Renal cortex interstitium (tissue), 11 donors: ENCODE results near the gene HBP1. TPM values are rescaled to one million over a fixed set of nuclear protein-coding genes. Genes with fewer than 3 reads are reported as not detected.
"Not testable (repeated sequence)": the region's sequence is repeated elsewhere in the genome, so short reads cannot be mapped to it uniquely, and the experiment has no call there.

Experiments
- DNase-seq, 11 donors: peaks; one replicate each; pipeline ENCODE4 v3.0.0-alpha.2; 2013; ENCODE audit warnings: low read depth in 9 of 11, low spot score in 4 of 11; ENCODE audit errors: extremely low read depth in 1 of 11
- polyA plus RNA-seq, 3 donors: library from polyadenylated mRNA; unstranded; fragments of 120-200 nt; gene quantifications; one replicate each; pipeline ENCODE4 v1.2.1, GENCODE V29; 2013; ENCODE audit not compliant: insufficient read length in 3 of 3

Gene HBP1
- polyA plus RNA-seq, 3 donors: 110 to 155 (median 138) TPM

- no peak for DNase-seq
Measured at GRCh38 chr7:107147464-107148393, 21.1 kb upstream of the HBP1 start.

- DNase-seq: no peak
Measured at GRCh38 chr7:107148721-107149120, 20.1 kb upstream of the HBP1 start.

GRCh38 chr7:107149863-107150262 lies 18.9 kb upstream of the HBP1 start:
- DNase-seq: no peak

- peak in 10 of 11 donors; percentile 47 to 82 (median 64) for DNase-seq
Measured at GRCh38 chr7:107150375-107151073, 18.3 kb upstream of the HBP1 start.

- no peak for DNase-seq
Measured at GRCh38 chr7:107151538-107151937, 17.3 kb upstream of the HBP1 start.

GRCh38 chr7:107152011-107152410 lies 16.8 kb upstream of the HBP1 start:
- DNase-seq: no peak

GRCh38 chr7:107154826-107155225 lies 14.0 kb upstream of the HBP1 start:
- DNase-seq: no peak

GRCh38 chr7:107155726-107156125 lies 13.1 kb upstream of the HBP1 start:
- DNase-seq: not testable (repeated sequence)

GRCh38 chr7:107157091-107157490 lies 11.7 kb upstream of the HBP1 start:
- no peak for DNase-seq

- no peak for DNase-seq
Measured at GRCh38 chr7:107158028-107158427, 10.8 kb upstream of the HBP1 start.

- DNase-seq: no peak
Measured at GRCh38 chr7:107160389-107160788, 8.4 kb upstream of the HBP1 start.

GRCh38 chr7:107161415-107161814 lies 7.4 kb upstream of the HBP1 start:
- no peak for DNase-seq

GRCh38 chr7:107162475-107162874 lies 6.3 kb upstream of the HBP1 start:
- DNase-seq: no peak

- no peak for DNase-seq
Measured at GRCh38 chr7:107164092-107164491, 4.7 kb upstream of the HBP1 start.

GRCh38 chr7:107165341-107165740 lies 3.5 kb upstream of the HBP1 start:
- no peak for DNase-seq

- DNase-seq: no peak
Measured at GRCh38 chr7:107166736-107167426, 1.9 kb upstream of the HBP1 start.

GRCh38 chr7:107167483-107168232 lies 1.1 kb upstream of the HBP1 start:
- DNase-seq: peak; percentile 46 to 81 (median 62)

- DNase-seq: peak; percentile 87 to 96 (median 94)
Measured at GRCh38 chr7:107169120-107170050, 582 bp downstream of the HBP1 start.
